Mucosa of rectum (tissue), 2 donors: ENCODE measurements around the gene NCOA1.
"Not testable (repeated sequence)": the region's sequence is repeated elsewhere in the genome, so short reads cannot be mapped to it uniquely, and the experiment has no call there.

Experiments used
- H3K27ac ChIP-seq, 2 donors: one replicate each; pipeline ENCODE4 v1.7.0; 2013; ENCODE audit warnings: inconsistent platforms in 2 of 2, low read depth in 2 of 2, low read length in 2 of 2
- H3K27me3 ChIP-seq, 2 donors: one replicate each; pipeline ENCODE4 v1.7.0; 2013; ENCODE audit warnings: low read length in 2 of 2; ENCODE audit not compliant: control insufficient read depth in 2 of 2, insufficient read depth in 2 of 2
- H3K36me3 ChIP-seq, 2 donors: one replicate each; pipeline ENCODE4 v1.7.0; 2013; ENCODE audit warnings: low read length in 2 of 2; ENCODE audit not compliant: control insufficient read depth in 2 of 2, insufficient read depth in 2 of 2
- H3K4me1 ChIP-seq, 2 donors: one replicate each; pipeline ENCODE4 v1.7.0; 2013; ENCODE audit warnings: low read length in 2 of 2, mild to moderate bottlenecking in 1 of 2; ENCODE audit not compliant: control insufficient read depth in 2 of 2, insufficient read depth in 2 of 2
- H3K4me3 ChIP-seq, 2 donors: one replicate each; pipeline ENCODE4 v1.7.0; 2013; ENCODE audit warnings: low read length in 2 of 2
- H3K9ac ChIP-seq, 2 donors: one replicate each; pipeline ENCODE4 v1.7.0; 2013; ENCODE audit warnings: low read length in 2 of 2, low read depth in 1 of 2, mild to moderate bottlenecking in 1 of 2
- H3K9me3 ChIP-seq, 2 donors: one replicate each; pipeline ENCODE4 v1.7.0; 2013; ENCODE audit warnings: low read length in 2 of 2; ENCODE audit not compliant: control insufficient read depth in 2 of 2
- donor health status: healthy.
- donor health status: Normal muscosa, but diverticular disease.

Gene NCOA1

DNA sequence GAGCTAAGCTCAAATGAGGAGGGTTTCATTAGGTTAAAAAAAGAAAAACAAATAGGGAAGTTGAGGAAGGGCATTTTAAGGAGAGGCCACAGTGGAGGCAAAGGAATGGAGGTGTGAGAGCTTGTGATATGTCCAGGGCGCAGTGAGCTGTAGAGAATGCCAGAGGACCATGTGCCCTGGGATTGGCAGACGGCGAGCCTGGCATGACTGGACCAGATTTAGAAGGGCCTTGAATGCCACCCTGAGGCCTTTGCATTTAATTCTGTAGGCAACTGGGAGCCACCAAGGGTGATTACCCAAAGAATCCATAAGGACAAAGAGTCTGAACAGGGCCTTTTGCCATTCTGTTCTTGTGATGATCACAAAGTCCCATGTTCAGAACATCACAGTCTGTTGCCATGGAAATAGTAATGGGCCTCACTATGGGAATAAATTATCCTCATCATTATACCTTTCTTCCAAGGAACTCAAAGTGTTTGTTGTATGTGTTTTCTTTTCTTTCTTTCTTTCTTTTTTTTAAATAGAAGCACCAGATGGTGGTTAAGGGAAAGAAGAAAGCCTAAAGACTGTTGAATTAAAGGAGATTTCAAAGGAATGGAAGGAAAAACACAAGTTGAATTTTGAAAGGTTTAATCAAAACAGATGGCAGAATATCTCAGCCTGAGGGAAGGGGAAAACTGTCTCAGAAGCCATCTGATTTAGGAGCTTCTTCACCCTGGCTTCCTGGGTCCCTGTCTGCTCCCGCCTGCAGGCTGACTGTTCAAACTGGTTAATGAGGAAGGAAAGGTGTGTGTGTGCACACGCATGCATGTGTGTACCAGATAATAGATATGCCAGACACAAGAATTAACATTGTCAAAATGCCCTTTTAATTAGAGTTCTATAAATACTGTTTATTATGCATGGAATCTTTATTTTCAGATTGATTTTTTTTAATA, 31.6 kb upstream of the NCOA1 start:
- no peak overlapping the region for H3K9ac ChIP-seq
- no peak overlapping the region for H3K4me3 ChIP-seq
- H3K36me3 ChIP-seq: no peaks in the 10 kb centered on the region
- no peaks in the 10 kb centered on the region for H3K9me3 ChIP-seq
- H3K4me1 ChIP-seq: peaks cover 0 to 2% of the 10 kb centered on the region in 2 donors
- no peaks in the 10 kb centered on the region for H3K27me3 ChIP-seq
- no peak overlapping the region for H3K27ac ChIP-seq

DNA sequence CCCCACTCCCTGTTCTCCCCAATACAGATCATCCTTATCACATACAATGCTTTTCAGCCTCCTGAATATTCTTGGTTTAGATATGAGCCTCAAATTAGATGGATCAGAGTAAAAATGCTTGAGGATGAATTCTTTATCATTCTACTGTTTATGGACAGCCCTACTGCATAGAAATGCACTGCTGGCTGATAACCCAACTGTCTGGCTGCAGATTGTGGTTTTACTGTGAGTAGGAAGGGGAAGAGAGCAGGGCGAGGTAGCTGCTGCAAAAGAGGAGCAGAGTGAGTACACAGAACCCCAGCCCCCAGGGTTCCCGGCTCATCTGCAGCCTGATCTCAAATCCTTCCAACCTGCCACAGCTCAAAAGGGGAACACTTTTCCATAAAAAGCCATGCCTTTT, 29.4 kb upstream of the NCOA1 start:
- Histone ChIP-seq H3K9me3 (no peaks in the 10 kb centered on the region), H3K9ac (no peak overlapping the region), H3K36me3 (no peaks in the 10 kb centered on the region), H3K27me3 (no peaks in the 10 kb centered on the region), H3K4me3 (no peak overlapping the region), H3K4me1 (peaks cover 0 to 2% of the 10 kb centered on the region in 2 donors), H3K27ac (no peak overlapping the region)

DNA sequence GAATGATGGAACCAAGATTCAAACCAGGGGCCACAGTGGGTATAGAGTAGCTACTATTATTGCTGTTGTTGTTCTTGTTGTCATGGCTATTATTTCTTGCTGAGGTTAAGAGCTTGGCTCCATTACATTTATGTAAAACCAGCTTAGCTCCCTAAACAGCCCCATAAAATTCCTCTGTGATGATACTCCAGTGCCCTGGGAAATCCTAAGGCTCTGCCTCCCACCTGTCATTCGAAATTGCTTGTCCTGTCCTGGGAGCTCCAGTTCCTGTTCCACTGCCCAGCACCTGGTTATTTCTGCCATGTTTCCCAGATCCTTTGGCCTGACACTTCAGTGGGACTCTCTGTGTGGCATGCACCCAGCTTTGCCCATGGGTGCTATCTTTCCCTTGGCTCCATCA, 27.8 kb upstream of the NCOA1 start:
- Histone ChIP-seq H3K27ac (no peak overlapping the region), H3K27me3 (no peaks in the 10 kb centered on the region), H3K9ac (no peak overlapping the region), H3K4me3 (no peak overlapping the region), H3K36me3 (no peaks in the 10 kb centered on the region), H3K9me3 (no peaks in the 10 kb centered on the region), H3K4me1 (no peaks in the 10 kb centered on the region)

DNA sequence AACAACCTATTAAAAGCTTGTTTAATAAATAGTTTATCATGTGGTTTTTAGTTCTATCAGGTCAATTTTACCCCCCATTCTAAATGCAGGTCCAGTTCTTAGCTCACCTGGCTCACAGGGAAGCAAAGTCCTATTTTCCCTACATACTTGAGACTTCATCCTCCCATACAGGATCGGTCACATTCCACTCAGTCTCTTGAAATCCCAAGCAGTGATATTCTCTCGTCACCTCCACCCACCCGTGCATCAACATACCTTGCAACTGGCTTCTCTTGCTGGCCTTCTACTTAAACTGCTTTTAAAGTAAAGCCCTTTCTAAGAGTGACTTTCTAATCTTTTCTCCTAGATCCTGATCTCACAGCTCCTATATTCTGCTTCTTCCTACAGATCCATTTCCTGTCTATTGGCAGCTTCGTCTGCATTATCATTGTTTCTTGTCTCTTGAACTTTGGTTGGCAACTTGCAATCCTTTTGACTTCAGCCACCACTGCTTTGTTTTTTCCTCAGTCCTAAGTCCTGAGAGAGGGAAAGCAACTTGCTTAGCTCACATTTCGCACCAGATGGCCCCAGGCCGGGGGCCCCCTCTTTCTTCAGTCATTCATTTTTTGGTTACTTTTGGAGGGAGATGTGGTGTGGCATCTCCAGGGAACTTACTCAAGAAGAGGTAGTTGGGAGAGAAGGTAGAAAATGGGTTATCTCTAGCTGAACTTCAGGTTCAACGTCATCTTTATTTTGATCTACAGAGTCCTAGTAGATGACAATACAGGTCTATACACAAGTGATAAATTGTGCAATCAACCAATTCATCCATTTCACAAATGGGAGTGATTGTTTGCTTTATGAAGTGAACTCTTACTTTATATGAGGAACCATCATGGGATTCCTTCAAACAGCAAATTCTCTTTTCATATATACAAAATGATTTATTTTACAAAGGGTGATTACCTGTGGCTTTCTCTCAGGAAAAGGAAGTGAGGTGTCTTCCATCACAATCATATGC, 23.9 kb upstream of the NCOA1 start:
- H3K9ac ChIP-seq: no peak overlapping the region
- H3K36me3 ChIP-seq: no peaks in the 10 kb centered on the region
- no peaks in the 10 kb centered on the region for H3K4me1 ChIP-seq
- no peaks in the 10 kb centered on the region for H3K27me3 ChIP-seq
- no peaks in the 10 kb centered on the region for H3K9me3 ChIP-seq
- no peak overlapping the region for H3K27ac ChIP-seq
- no peak overlapping the region for H3K4me3 ChIP-seq

DNA sequence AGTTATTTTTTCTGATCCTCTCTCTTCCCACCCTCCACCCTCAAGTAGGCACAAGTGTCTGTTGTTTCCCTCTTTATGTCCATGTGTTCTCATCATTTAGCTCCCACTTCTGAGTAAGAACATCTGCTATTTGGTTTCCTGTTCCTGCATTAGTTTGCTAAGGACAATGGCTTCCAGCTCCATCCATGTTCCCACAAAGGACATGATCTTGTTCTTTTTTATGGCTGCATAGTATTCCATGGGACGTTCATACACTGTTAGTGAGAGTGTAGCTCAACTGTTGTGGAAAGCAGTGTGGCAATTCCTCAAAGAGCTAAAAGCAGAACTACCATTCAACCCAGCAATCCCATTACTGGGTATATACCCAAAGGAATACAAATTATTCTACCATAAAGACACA, 22.6 kb upstream of the NCOA1 start:
- H3K27ac ChIP-seq, H3K4me1 ChIP-seq, H3K27me3 ChIP-seq, H3K4me3 ChIP-seq, H3K9ac ChIP-seq, H3K9me3 ChIP-seq, H3K36me3 ChIP-seq: not testable (repeated sequence)

DNA sequence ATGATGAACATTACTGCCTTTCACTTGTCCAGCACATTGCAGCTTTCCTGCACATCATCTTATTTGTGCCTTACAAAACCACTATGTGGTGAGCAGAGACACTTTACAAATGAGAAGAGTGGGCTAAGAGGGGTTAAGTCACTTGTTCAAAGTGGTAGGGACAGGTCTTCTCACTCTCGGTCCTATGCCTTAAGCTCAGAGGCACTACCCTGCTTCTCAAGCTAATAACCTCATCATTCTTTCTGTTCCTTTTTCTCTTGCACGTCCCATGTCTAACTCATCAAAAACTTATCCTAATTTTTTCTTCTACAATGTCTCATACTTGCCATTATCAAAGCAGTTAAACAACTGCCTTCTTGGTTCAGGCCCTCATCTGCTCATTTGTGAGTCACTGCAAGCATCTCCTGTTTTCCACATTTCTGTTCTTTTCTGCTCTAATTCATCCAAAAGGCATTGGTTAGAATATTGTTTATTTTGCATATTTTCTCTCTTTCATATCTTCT, 21.9 kb upstream of the NCOA1 start:
- Histone ChIP-seq H3K36me3 (no peaks in the 10 kb centered on the region), H3K9me3 (no peaks in the 10 kb centered on the region), H3K4me1 (no peaks in the 10 kb centered on the region), H3K4me3 (no peak overlapping the region), H3K9ac (no peak overlapping the region), H3K27me3 (no peaks in the 10 kb centered on the region), H3K27ac (no peak overlapping the region)

DNA sequence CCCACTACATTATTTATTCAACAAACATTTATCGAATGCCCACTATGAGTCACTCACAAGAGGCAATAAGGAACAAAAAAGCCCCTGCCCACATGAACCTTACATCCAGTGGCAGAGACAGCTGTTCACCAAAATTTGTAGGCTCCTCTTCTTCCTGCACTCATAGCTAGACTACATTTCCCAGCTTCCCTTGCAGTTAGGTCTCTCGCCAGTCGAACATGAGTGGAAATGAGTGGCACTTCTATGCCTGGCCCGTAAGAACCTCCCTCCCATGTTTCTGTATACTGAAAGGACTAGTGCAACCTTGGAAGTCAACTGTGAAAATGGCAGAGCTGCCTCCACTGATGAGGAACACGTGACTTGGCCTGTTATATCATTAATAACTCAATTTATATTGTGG, 19.4 kb upstream of the NCOA1 start:
- H3K9me3 ChIP-seq: no peaks in the 10 kb centered on the region
- no peak overlapping the region for H3K27ac ChIP-seq
- H3K9ac ChIP-seq: no peak overlapping the region
- H3K4me1 ChIP-seq: no peaks in the 10 kb centered on the region
- no peaks in the 10 kb centered on the region for H3K27me3 ChIP-seq
- H3K4me3 ChIP-seq: no peak overlapping the region
- no peaks in the 10 kb centered on the region for H3K36me3 ChIP-seq

DNA sequence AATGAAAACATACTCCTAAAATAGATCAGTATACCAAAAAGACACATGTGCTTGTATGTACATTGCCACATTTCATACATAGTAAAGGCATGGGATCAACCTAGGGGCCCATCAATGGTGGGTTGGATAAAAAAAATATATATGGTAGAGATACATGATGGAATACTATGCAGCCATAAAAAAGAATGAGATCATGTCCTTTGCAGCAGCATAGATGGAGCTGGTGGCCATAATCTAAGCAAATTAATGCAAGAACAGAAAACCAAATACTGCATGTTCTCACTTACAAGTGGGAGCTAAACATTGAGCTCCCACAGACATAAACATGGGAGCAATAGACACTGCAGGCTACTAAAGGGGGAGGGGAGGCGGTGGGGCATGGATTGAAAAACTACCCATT, 18.6 kb upstream of the NCOA1 start:
- no peaks in the 10 kb centered on the region for H3K9me3 ChIP-seq
- H3K4me1 ChIP-seq: no peaks in the 10 kb centered on the region
- H3K27ac ChIP-seq: no peak overlapping the region
- no peak overlapping the region for H3K9ac ChIP-seq
- H3K36me3 ChIP-seq: no peaks in the 10 kb centered on the region
- no peak overlapping the region for H3K4me3 ChIP-seq
- H3K27me3 ChIP-seq: no peaks in the 10 kb centered on the region

DNA sequence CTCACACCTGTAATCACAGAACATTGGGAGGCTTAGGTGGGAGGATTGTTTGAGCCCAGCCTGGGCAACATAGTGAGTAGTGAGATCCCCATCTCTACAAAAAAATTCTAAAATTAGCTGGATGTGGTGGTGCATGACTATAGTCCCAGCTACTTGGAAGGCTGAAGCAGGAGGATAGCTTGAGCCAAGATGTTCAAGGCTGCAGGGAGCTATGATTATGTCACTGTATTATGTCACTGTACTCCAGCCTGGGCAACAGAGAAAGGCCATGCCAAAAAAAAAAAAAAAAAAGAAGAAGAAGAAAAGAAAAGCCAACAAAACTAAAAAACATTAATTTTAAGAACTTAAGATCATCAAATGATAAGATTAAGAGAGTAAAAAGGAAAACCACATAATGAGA, 17.4 kb upstream of the NCOA1 start:
- H3K36me3 ChIP-seq: no peaks in the 10 kb centered on the region
- H3K9ac ChIP-seq: no peak overlapping the region
- no peaks in the 10 kb centered on the region for H3K9me3 ChIP-seq

DNA sequence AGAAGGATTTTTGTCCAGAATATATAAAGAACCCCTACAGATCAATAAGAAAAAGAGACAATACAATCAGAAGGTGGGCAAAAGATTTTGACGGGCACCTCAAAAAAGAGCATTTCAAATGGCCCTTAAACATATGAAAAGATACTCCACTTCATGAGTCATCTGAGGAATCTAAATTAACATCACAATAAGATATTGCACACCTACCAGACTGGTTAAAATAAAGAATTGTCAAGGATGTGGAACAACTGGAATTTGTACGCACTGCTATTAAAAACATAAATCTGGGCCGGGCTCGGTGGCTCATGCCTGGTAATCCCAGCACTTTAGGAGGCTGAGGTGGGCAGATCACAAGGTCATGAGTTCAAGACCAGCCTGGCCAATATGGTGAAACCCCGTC, 17.0 kb upstream of the NCOA1 start:
- Histone ChIP-seq H3K9ac (no peak overlapping the region), H3K36me3 (no peaks in the 10 kb centered on the region), H3K4me3 (no peak overlapping the region), H3K9me3 (no peaks in the 10 kb centered on the region), H3K4me1 (no peaks in the 10 kb centered on the region), H3K27me3 (no peaks in the 10 kb centered on the region), H3K27ac (no peak overlapping the region)

More for the DNA sequence above, 17.4 kb upstream of the NCOA1 start:
- H3K27ac ChIP-seq: no peak overlapping the region
- H3K27me3 ChIP-seq: no peaks in the 10 kb centered on the region
- no peak overlapping the region for H3K4me3 ChIP-seq
- no peaks in the 10 kb centered on the region for H3K4me1 ChIP-seq
